IPS-15b (cell line): ENCODE results near the gene RPS6KA2.

Source experiments
- H3K27me3 ChIP-seq: one replicate; pipeline ENCODE4 v1.6.1; 2013; ENCODE audit warnings: low read length; ENCODE audit not compliant: control insufficient read depth, insufficient read depth
- H3K36me3 ChIP-seq: one replicate; pipeline ENCODE4 v1.6.1; 2013; ENCODE audit warnings: low read length; ENCODE audit not compliant: control insufficient read depth, insufficient read depth
- H3K4me1 ChIP-seq: one replicate; pipeline ENCODE4 v1.6.1; 2013; ENCODE audit warnings: mild to moderate bottlenecking, low read length; ENCODE audit not compliant: control insufficient read depth, insufficient read depth
- H3K4me3 ChIP-seq: one replicate; pipeline ENCODE4 v1.5.1; 2013; ENCODE audit warnings: low read depth, low read length
- H3K9ac ChIP-seq: one replicate; pipeline ENCODE4 v1.6.1; 2013; ENCODE audit warnings: low read depth, mild to moderate bottlenecking, low read length
- H3K9me3 ChIP-seq: one replicate; pipeline ENCODE4 v1.6.1; 2013; ENCODE audit warnings: mild to moderate bottlenecking, low read length; ENCODE audit not compliant: control insufficient read depth, insufficient read depth

Gene RPS6KA2

DNA sequence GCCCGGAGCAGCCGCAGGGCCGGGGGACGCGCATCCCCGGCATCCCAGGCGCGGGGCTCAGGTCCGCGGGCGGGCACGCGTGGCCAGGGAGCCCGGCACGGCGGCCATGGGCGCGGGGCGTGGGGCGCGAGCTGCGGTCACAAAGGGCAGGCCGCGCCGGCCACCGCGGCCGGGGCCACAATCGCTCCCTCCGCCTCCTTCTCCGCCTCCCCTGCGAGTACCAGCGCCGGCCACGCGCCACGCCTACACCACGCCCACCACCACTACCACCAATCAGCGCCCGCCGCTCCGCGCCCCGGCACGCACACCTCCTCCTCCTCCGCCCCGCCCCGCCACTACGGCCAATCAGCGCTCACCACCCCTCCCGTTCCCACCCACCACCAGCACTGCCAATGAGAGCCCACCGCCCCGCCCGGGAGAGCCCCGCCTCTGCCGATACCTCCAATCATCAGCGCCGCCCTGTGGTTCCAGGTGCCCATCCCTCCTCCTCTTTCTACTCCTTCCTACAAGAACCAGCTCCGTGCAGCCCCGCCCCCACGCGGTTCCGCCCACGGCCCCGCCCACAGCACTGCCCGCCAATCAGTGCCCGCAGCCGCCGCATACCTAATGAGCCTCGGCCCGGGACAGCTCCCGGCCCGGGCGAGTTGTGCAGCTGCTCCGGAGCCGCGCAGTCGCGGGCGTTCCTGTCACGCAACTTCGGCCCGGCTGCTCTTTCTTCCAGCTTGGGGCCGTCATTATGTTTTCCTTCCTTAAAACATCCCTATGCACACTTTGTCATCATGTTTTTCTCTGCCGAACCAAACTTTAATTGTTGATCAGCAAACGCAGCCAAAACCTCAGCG lies at the start of gene RPS6KA2:
Gene RPS6KA2, minus strand, starts transcription at position 219 of the 842 bp plus-strand sequence. CDS start 232 bp downstream, outside the sequence.
- H3K27me3 ChIP-seq: peaks cover 41% of the 10 kb centered on the region
- no peaks in the 10 kb centered on the region for H3K9me3 ChIP-seq
- H3K4me3 ChIP-seq: peak within 1 kb of the TSS; percentile 79
- H3K36me3 ChIP-seq: no peaks in the 10 kb centered on the region
- H3K4me1 ChIP-seq: peaks cover 6% of the 10 kb centered on the region
- H3K9ac ChIP-seq: no peak within 1 kb of the TSS

DNA sequence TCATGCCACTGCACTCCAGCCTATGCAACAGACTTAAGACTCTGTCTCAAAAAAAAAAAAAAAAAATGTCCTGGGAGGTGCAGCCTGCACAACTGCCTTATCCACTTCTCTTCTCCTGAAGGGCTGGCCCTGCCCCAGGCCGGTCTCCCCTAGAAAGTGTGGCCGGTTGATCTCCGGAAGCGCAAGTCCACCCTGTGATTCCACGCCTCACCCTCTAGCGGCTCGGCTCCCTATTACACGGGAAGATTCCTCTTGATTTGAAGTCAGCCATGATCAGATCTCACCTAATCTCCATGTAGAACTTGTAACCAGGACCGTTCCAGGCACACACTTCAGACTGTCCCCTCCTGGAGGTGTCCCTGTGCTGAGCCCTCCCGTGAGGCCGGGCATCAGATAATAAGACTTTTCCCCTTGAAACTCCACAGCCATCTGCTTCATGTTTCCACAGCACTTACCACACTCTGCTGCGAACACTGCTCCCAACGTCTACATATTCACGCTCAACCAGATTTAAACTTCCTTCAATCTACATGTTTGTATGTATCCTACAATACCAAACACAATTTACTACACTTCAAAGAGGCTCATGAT lies 49.3 kb upstream of the RPS6KA2 start:
- Histone ChIP-seq H3K4me1 (peaks cover 2% of the 10 kb centered on the region), H3K36me3 (peaks cover 3% of the 10 kb centered on the region), H3K27me3 (no peaks in the 10 kb centered on the region), H3K9ac (no peak overlapping the region), H3K4me3 (no peak overlapping the region), H3K9me3 (no peaks in the 10 kb centered on the region)

DNA sequence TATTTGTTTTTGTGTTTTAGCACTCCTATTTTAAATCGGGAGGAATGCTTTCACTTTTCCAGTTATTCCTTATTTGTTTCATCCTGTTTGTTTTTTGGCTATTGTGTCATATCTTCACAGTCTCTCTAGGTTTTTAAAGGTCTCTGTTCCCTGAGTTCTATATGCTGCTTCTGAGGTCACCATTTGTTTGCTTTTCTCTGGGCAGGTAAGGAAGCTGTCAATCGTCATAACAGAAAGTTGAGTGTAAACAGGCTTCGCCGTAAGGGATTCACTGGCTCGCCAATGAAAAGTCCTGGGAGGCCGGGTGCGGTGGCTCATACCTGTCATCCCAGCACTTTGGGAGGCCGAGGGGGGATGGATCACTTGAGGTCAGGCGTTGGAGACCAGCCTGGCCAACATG lies 48.7 kb upstream of the RPS6KA2 start:
- Histone ChIP-seq H3K9ac (no peak overlapping the region), H3K4me3 (no peak overlapping the region), H3K27me3 (no peaks in the 10 kb centered on the region), H3K4me1 (peaks cover 2% of the 10 kb centered on the region), H3K9me3 (no peaks in the 10 kb centered on the region), H3K36me3 (peaks cover 3% of the 10 kb centered on the region)

DNA sequence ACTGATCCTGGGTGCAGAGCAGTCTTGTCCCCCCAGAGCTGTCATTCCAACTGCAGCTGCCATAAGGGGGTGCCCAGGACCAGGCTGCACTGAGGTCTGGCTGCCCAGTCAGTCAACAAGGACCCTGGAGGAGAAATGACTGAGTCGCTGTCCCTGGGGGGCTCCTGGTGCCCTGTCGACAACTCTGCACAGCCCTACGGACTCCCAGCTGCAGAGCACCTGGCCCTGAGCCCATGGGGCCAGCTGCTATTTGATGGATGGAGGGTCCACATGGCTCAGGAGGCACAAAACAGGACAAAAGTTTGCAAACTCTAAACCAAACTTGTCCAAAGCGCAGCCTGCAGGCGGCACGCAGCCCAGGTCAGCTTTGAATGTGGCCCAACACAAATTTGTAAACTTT lies 46.3 kb upstream of the RPS6KA2 start:
- Histone ChIP-seq H3K4me3 (no peak overlapping the region), H3K4me1 (peaks cover 2% of the 10 kb centered on the region), H3K27me3 (no peaks in the 10 kb centered on the region), H3K36me3 (no peaks in the 10 kb centered on the region), H3K9ac (no peak overlapping the region), H3K9me3 (no peaks in the 10 kb centered on the region)

DNA sequence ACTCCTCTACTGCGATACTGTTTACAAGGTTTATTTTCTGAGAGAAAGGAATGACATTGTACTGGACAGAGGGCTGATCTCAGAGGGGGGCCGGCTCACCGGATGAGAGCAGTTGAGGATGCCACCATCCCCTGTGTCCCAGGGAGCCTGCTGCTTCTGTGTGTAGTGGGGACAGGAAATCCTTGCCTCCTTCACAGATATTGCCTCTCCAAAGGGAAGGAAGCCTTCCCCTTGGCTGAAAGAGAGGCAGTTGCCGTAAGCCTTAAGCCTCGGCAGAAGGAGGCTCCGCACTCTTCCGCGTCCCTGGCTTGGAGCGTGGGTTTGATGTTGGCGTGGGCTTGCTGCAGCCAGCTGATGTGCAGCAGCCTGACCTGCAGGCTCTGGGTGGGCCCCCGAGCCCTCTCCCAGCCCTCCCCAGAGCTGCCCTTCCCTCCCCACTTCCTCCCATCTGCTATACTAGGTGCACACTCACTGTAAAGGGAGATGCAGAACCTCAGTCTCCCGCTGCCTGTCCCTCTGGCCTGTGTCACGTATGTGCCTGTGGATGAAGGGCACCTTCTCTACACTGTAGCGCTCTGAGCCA lies 45.7 kb upstream of the RPS6KA2 start:
- H3K4me3 ChIP-seq: no peak overlapping the region
- no peaks in the 10 kb centered on the region for H3K27me3 ChIP-seq
- H3K4me1 ChIP-seq: peaks cover 2% of the 10 kb centered on the region
- no peak overlapping the region for H3K9ac ChIP-seq
- no peaks in the 10 kb centered on the region for H3K36me3 ChIP-seq
- no peaks in the 10 kb centered on the region for H3K9me3 ChIP-seq

DNA sequence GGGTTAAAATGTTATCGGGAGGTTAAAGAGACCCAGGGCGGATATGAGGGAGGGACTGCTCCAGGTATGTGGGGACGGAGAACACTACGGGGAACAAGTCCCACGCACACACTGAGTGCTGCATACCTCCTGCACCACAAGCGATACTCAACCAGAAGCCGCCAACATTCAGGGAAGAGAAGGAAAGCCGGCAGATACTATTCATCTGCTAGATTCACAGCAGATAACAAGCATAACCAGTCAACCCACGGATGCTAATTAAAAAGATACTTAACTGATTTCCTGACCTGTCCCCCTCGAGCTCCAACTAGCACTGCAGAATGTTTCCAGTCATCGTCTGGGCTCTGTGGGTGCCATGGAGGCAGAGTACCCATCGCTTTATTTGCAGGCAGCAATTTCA lies 45.1 kb upstream of the RPS6KA2 start:
- no peak overlapping the region for H3K4me3 ChIP-seq
- no peaks in the 10 kb centered on the region for H3K27me3 ChIP-seq
- peaks cover 2% of the 10 kb centered on the region for H3K4me1 ChIP-seq
- H3K9me3 ChIP-seq: no peaks in the 10 kb centered on the region
- H3K9ac ChIP-seq: no peak overlapping the region
- no peaks in the 10 kb centered on the region for H3K36me3 ChIP-seq

DNA sequence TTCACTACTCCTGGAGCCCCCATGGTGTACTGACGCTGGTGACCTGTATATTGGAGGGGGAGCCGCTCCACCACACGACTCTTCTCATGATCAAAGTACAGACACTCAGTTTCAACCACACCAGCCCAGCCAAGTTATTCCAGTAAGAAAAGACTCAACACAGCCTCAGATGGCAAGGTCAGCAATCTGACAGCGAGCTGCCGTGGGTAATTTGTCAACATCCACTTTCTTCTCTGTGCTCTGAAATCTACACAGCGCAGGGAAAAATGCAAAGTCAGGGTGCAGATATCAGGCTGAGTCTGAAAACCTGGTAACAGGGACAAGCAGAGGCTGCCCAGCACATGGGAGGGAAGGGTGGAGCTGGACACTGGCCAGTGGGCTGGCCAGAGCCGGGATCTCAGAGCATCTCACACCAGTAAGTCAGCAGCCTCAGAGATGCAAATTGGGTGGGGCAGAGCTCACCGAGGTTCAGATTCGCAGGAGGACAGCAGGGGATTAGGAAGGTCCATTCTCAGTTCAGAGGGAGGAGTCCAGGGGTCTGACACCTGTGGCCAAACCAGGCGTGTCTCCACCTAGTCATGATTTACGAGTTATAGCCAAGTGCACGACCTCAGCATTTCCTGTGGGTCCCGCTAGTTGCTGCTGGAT lies 44.5 kb upstream of the RPS6KA2 start:
- Histone ChIP-seq H3K27me3 (no peaks in the 10 kb centered on the region), H3K9ac (no peak overlapping the region), H3K4me1 (peaks cover 2% of the 10 kb centered on the region), H3K4me3 (no peak overlapping the region), H3K9me3 (no peaks in the 10 kb centered on the region), H3K36me3 (no peaks in the 10 kb centered on the region)

DNA sequence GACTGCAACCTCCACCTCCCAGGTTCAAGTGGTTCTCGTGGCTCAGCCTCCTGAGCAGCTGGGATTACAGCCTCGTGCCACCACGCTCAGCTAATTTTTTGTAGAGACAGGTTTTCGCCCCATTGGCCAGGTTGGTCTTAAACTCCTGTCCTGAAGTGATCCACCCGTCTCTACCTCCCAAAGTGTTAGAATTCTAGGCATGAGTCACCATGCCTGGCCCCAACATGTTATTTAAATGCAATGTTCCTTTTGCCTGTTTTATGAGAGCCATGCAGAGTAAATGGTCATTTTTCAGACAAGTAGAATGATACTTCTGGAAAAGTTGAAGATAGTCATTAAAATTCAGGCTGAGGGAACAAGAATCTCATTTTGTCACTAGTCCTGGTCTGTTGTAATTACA lies 43.8 kb upstream of the RPS6KA2 start:
- Histone ChIP-seq H3K27me3 (no peaks in the 10 kb centered on the region), H3K4me3 (no peak overlapping the region), H3K9me3 (no peaks in the 10 kb centered on the region), H3K9ac (no peak overlapping the region), H3K36me3 (no peaks in the 10 kb centered on the region), H3K4me1 (peaks cover 2% of the 10 kb centered on the region)

DNA sequence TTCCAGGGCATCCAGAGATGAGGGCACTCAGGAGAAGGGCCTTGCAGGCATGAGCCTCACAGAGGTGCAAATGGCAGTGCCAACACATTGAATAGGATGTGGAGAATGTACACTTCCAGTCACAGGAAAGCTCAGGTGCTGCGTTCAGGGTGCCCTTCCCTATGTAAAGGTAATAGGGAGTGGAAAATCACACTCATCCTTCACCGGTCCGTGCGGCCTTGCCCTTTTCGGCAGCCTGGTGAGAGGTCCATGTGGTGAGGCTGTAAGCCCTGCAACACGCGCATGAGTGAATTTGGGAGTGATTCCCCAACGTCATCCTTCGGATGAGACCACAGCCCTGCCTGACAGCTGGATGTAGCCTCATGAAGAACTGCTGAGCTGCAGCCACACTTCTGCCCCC lies 43.0 kb upstream of the RPS6KA2 start:
- Histone ChIP-seq H3K4me1 (peaks cover 2% of the 10 kb centered on the region), H3K36me3 (no peaks in the 10 kb centered on the region), H3K9ac (no peak overlapping the region), H3K9me3 (no peaks in the 10 kb centered on the region), H3K4me3 (no peak overlapping the region), H3K27me3 (no peaks in the 10 kb centered on the region)

DNA sequence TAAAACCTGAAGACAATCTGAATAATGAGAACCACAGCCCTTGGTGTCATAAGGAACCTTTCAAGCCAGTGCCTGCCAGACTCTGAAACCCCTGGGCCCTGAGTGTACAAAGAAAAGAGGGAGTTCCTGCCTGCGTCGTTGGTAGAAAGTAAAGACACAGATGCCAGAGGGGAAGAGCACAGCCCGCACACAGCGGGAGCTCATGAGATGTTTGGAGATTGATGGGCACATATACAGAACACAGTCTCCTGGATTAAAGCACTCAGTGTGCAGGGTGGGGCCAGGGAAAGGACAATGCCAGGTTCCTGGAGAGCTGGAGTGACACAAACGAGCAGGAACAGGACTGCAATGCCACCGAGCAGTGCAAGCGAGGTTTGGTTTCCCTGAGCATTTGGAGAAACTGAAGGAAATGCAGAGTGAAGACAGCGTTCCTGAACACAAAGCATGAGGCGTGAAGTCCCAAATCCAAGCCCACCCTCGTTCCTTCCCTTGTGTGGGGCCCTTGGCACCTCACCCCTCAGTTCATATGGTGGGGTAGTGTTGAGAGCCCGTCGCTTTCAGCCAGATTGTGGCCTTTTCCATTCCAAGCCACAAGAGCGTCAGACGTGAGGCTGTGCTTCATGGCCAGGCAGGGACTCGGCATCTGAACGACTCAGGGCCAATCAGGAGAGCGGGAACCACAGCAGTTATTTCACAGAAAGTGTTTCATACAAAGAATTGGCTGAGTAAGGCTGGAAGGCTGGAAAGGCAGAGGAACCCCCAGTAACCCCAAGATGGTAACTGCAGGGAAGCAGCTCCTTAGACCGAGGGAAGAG lies 41.0 kb upstream of the RPS6KA2 start:
- Histone ChIP-seq H3K9ac (no peak overlapping the region), H3K27me3 (no peaks in the 10 kb centered on the region), H3K4me3 (no peak overlapping the region), H3K9me3 (no peaks in the 10 kb centered on the region), H3K4me1 (peaks cover 2% of the 10 kb centered on the region), H3K36me3 (no peaks in the 10 kb centered on the region)

DNA sequence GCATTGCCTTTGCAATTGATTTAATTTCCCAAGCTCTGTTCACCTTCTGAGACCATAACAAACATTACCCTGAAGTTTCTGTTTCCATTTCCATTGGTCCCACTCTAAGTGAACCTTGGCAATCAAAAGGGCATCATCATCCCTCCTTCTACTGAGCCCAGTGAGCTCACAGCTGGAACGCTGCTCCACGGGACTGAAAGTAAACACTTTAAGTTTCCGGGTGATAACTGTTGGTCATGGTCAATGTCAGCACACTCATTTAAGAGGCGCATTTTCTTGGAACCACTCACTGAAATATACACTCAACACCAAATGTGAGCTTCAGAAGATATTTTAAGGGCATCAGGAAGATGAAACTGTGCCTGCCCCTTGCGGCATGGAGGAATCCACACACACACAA lies 37.1 kb upstream of the RPS6KA2 start:
- Histone ChIP-seq H3K4me1 (no peaks in the 10 kb centered on the region), H3K9ac (no peak overlapping the region), H3K27me3 (no peaks in the 10 kb centered on the region), H3K9me3 (no peaks in the 10 kb centered on the region), H3K36me3 (no peaks in the 10 kb centered on the region), H3K4me3 (no peak overlapping the region)
